B cell (primary cell): ENCODE data around the gene MFAP2. TPM values are rescaled to one million over a fixed set of nuclear protein-coding genes. Genes with fewer than 3 reads are reported as not detected.

ENCODE experiments used
- polyA plus RNA-seq: library from polyadenylated mRNA; depleted of rRNA; stranded (reverse); fragments of >200 nt; gene quantifications from 2 replicates; pipeline ENCODE4 v1.2.3, GENCODE V29; 2012
- total RNA-seq, 2 donors: library from RNA; stranded (reverse); fragments of 120-200 nt in 1 of 2; gene quantifications; 1 replicate in 1 of 2; 2 replicates in 1 of 2; pipeline versions ENCODE4 v1.2.3 to v1.2.4, GENCODE V29; 2013 to 2022

The MFAP2 gene
- total and polyA plus RNA-seq, 2 donors (not counting 1 experiment from before 2014, with no cell fraction given) = not detected

Other genes starting within 250 kb of the MFAP2 start
- 4,377 and 4,541 TPM in 2 replicates for gene RNU1-4, start 240.1 kb downstream of the MFAP2 start, total RNA-seq
- not detected in 2 replicates for gene RNU1-4, start 240.1 kb downstream of the MFAP2 start, polyA plus RNA-seq
- 4,377 and 4,541 TPM in 2 replicates for gene RNU1-2, start 84.6 kb downstream of the MFAP2 start, total RNA-seq
- gene RNU1-2, start 84.6 kb downstream of the MFAP2 start, polyA plus RNA-seq = not detected in 2 replicates
- 66.2 and 67.9 TPM in 2 replicates for gene CROCC, start 58.7 kb downstream of the MFAP2 start, total RNA-seq
- 89.3 and 120 TPM in 2 replicates for gene CROCC, start 58.7 kb downstream of the MFAP2 start, polyA plus RNA-seq
- gene ATP13A2, start 31.3 kb upstream of the MFAP2 start, total RNA-seq = 39.4 and 41.6 TPM in 2 replicates
- gene ATP13A2, start 31.3 kb upstream of the MFAP2 start, polyA plus RNA-seq = 40.1 and 51.8 TPM in 2 replicates
- 57.7 and 58.0 TPM in 2 replicates for gene SDHB, start 73.4 kb upstream of the MFAP2 start, total RNA-seq
- 59.0 and 61.0 TPM in 2 replicates for gene SDHB, start 73.4 kb upstream of the MFAP2 start, polyA plus RNA-seq
- gene PADI2, start 138.8 kb upstream of the MFAP2 start, total RNA-seq = 14.2 and 15.2 TPM in 2 replicates
- gene PADI2, start 138.8 kb upstream of the MFAP2 start, polyA plus RNA-seq = 0.25 and 0.27 TPM in 2 replicates
- not detected in 2 replicates for gene PADI1, start 224.5 kb upstream of the MFAP2 start, total RNA-seq
- gene PADI1, start 224.5 kb upstream of the MFAP2 start, polyA plus RNA-seq = not detected in 2 replicates